ENCODE results near the gene MRPS34.
A peak's percentile ranks its signal among the peaks of the same experiment; 100 is the strongest.

Gene MRPS34

GRCh38 chr16:1781254-1781653 is 8.3 kb upstream of the MRPS34 start:
- DNase-seq (ENCODE audit: low spot score) = no peak

- no peak for DNase-seq (ENCODE audit: low spot score)
These were observed 7.7 kb upstream of the MRPS34 start for GRCh38 chr16:1780677-1781072.

- no peak for DNase-seq (ENCODE audit: low spot score)
These were observed 7.1 kb upstream of the MRPS34 start for GRCh38 chr16:1779741-1780676.

GRCh38 chr16:1779234-1779701 is 6.3 kb upstream of the MRPS34 start:
- no peak for DNase-seq (ENCODE audit: low spot score)

- no peak for DNase-seq (ENCODE audit: low spot score)
These were observed 5.6 kb upstream of the MRPS34 start for GRCh38 chr16:1778200-1779179.

- DNase-seq (ENCODE audit: low spot score) = no peak
These were observed 4.7 kb upstream of the MRPS34 start for GRCh38 chr16:1777375-1778199.

- no peak for DNase-seq (ENCODE audit: low spot score)
These were observed 4.0 kb upstream of the MRPS34 start for GRCh38 chr16:1776991-1777374.

GRCh38 chr16:1776672-1776955 is 3.7 kb upstream of the MRPS34 start:
- DNase-seq (ENCODE audit: low spot score) = no peak

GRCh38 chr16:1775846-1776671 is 3.1 kb upstream of the MRPS34 start:
- DNase-seq (ENCODE audit: low spot score) = peak; percentile 28

GRCh38 chr16:1775006-1775845 is 2.3 kb upstream of the MRPS34 start:
- no peak for DNase-seq (ENCODE audit: low spot score)

- no peak for DNase-seq (ENCODE audit: low spot score)
These were observed 1.5 kb upstream of the MRPS34 start for GRCh38 chr16:1774448-1774780.

GRCh38 chr16:1773703-1774447 is 941 bp upstream of the MRPS34 start:
- DNase-seq (ENCODE audit: low spot score) = no peak

- peak; percentile 83 for DNase-seq (ENCODE audit: low spot score)
These were observed 499 bp downstream of the MRPS34 start, which contains the start of gene EME2 for GRCh38 chr16:1772362-1772907. TSS of gene EME2 (plus strand) at chr16:1772810. CDS start at chr16:1773228, 418 bp downstream.

GRCh38 chr16:1771864-1772361 is 1.0 kb downstream of the MRPS34 start:
- DNase-seq (ENCODE audit: low spot score) = peak; percentile 49

- DNase-seq (ENCODE audit: low spot score) = peak; percentile 69
These were observed 1.6 kb downstream of the MRPS34 start, which contains the start of gene NME3 for GRCh38 chr16:1771188-1771863. TSS of gene NME3 (minus strand) at chr16:1771543. CDS start at chr16:1771534, 9 bp downstream.

GRCh38 chr16:1770328-1771187 is 2.4 kb downstream of the MRPS34 start:
- no peak for DNase-seq (ENCODE audit: low spot score)
